Glomerular visceral epithelial cell (primary cell): ENCODE data around the gene SLX1B.
"Not testable (repeated sequence)": the region's sequence is repeated elsewhere in the genome, so short reads cannot be mapped to it uniquely, and the experiment has no call there.

ENCODE experiments used
- DNase-seq: peaks from one replicate; pipeline ENCODE4 v3.0.0-alpha.2; 2016; ENCODE audit errors: extremely low spot score

The SLX1B gene

DNA sequence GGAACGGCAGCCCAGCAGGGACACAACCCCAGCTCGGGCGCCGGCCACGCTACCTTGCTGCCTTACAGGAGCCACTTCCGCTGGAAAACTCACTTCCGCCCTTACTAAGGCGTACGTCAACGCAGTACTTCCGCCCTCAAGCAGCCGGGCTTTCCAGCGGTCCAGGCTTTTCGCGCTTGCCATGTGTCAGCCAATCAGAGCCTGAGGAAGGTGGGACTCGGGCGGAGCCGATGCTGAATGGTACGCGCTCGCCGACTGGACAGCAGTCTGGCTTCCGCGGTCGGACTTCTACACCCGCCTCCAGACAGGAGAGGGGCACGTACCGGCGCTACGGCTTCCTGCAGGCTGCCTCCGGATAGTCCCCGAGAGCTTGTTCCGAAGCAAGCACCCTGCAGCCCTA lies at the start of gene SLX1B, which contains the start of gene BOLA2:
Gene SLX1B (plus strand): TSS at position 265 of the 400 bp plus-strand sequence.
Gene BOLA2 (minus strand): TSS at position 83 of the 400 bp plus-strand sequence. CDS start 98 bp downstream, outside the sequence.
- not testable (repeated sequence) for DNase-seq

DNA sequence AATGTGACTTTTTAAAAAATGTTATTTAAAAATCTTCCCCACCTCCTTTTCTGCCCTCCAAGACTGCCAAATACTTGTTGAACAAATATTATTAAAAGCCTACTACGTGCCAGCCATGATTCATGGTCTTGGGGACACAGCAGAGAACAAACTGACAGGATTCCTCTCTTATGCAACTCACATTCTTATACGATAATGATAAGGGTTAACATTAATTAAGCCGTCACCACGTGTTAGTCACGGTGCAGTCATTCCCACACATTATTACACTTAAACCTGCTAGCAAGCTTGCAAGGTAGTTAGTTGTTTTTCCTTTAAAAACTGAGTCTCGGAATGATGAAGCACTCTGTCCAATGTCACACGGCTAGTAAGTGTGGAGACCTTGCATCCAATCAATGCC lies 49.1 kb upstream of the SLX1B start:
- peak; percentile 6 for DNase-seq

DNA sequence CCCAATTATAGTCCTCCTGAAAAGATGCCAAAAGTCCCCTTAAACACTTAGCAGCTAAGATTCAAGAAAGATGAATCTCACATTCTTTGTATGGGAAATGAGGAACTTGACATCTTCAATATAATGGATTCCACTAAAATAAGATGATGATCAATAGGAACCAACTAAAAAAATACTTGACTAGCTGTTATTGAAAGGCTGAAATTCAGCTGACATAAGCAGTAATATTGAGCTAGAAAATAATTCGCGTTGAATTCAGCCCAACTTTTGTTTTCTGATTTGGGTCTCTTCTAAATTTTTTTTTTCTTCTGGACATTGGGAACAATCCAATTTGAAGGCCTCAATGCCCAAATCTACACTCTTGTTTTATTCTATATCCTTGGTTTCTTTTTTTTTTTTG lies 30.7 kb upstream of the SLX1B start:
- DNase-seq: not testable (repeated sequence)

DNA sequence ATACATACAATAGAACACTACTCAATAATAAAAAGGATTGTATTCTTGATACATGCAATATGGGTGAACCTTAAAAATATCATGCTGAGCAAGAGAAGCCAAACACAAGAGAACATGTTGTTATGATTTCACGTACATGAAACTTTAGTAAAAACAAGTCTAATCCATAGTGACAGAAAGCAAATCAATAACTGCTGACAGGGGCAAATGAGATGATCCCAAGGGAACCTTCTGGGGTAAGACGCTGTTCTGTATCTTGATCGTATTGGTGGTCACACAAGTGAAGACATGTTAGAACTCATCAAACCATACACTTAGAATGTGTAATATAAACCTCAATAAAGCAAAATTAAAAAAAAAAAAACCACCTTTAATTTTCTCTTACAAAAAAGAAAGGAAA lies 28.9 kb upstream of the SLX1B start:
- DNase-seq: not testable (repeated sequence)

DNA sequence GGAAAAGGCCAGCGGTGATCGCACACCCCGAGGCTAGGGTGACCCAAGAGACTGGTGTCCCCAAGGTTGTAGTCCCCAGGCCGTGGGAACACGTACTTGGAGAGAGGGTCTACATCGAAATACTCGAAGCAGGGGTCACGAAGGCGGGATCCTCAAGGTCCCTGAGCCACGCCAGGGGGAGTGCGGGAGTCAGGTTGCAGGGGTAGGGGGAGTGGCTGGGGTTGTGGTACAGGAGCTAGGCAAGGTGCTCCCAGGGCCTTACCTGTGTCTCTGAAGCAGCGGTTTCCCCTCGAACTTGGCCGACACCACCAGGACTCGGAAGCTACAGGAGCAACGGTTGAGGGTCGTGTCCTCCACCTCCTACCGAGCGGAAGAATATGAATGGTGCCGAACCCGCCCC lies 579 bp upstream of the SLX1B start:
- DNase-seq: not testable (repeated sequence)

DNA sequence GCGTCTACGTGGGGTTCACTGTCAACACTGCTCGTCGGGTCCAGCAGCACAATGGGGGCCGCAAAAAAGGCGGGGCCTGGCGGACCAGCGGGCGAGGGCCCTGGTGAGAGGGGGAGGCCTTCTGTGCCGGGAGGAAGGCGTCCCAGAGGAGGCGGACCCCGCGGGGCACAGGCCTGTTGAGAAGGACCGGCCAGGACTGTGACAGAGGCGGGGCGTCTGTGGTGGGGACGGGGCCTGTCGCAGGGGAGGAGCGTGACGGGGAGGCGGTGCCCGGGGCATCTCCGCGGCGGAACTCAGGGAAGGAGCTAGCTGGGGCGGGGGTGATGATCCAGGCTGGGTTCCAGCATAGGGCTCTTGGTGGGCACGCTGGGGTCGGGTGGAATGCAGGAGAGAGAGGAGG lies 495 bp downstream of the SLX1B start:
- DNase-seq: not testable (repeated sequence)

DNA sequence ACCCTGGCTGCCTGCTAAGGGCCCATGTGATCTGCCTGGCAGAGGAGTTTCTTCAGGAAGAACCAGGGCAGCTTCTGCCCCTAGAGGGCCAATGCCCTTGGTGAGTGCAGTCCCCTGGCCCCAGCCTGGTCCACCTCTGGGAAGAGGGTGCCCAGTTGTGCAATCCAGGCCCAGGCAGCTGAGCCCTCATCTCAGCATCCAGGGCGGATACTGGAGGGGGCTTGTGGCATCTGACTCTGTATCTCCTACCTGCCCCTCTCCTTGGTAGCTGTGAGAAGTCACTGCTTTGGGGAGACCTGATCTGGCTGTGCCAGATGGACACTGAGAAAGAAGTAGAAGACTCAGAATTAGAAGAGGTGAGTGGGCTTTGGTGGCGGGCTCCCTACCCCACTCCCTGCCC lies 3.3 kb downstream of the SLX1B start:
- not testable (repeated sequence) for DNase-seq

DNA sequence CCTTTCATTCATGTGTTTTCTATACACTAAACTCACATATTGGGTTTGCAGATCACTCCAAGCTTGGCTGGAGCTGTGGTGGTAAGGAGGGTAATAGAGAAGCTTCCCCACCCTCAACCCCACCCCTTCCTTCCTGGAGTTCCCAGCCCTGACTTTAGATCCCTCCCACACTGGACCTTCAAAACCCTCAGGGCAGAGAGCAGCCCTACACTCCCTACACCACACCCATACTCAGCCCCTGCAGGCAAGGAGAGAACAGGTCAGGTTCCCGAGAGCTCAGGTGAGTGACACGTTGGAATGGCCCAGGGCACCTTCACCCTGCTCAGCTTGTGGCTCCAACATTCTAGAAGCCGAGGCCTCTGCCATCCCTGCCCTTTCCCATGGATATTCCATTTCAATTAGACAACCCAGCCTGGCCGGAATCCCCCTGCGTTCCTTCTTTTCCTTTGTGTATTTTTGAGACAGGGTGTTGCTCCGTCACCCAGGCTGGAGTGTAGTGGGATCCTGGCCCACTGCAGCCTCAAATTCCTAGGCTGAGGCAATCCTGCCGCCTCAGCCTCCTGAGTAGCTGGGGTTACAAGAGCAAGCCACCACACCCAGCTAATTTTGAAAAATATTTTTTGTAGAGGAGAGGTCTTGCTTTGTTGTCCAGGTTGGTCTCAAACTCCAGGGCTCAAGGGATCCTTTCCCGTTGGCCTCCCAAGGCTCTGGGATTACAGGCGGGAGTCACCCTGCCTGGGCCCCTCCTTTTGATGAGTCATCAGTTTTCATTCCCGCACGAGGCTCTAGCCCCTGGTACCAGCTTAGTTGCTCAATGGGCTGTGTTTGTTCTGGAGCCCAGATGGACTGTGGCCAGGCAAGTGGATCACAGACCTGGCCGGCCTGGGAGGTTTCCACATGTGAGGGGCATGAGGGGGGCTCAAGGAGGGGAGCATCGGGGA lies 5.6 kb downstream of the SLX1B start, which contains the start of gene SULT1A4:
Gene SULT1A4 (plus strand): TSS at position 208 of the 941 bp plus-strand sequence. CDS start 1,473 bp downstream, outside the sequence.
- not testable (repeated sequence) for DNase-seq

DNA sequence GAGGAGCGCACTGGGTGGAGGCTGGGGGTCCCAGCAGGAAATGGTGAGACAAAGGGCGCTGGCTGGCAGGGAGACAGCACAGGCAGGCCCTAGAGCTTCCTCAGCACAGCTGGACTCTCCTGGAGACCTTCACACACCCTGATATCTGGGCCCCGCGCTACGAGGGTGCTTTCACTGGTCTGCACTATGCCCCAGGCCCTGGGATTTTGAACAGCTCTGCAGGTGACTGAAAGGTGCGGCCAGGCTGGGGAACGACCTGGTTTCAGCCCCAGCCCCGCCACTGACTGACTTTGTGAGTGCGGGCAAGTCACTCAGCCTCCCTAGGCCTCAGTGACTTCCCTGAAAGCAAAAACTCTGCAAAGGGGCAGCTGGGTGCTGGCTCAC lies 6.3 kb downstream of the SLX1B start:
- not testable (repeated sequence) for DNase-seq

DNA sequence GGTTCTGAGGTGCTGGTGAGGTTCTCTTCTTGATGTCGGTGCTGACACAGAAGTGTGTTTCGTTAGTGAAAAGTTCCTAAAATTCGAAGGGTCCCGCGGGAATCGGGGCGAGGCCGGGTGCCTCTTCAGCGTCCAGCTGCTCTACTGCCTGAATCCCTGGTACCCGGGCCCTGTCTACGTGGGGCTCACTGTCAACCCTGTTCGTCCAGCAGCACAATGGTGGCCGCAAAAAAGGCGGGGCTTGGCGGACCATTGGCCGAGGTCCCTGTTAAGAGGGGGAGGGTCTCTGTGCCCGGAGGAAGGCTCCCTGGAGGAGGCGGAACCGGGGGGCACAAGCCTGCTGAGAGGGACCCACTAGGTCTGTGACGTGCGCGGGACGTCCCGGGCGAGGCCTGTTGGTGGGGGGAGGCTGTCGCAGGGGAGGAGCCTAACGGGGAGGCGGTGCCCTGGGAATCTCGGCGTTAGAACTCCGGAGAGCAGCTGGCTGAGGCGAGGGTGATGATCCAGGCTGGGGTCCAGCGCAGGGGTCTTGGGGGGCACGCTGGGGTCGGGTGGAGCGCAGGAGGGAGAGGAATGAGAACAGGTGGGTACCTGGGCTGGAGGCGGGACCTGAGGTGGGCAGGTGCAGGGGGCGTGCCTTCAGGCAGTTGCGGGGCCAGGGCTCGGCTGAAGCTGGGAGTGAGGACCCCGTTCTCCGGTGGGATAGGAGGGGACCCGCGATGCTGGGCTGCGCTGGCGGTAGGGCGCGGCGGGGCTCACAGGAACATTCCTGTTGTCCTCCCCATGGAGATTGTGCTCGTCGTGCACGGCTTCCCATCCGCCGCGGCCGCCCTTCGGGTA lies 11.9 kb downstream of the SLX1B start:
- not testable (repeated sequence) for DNase-seq

DNA sequence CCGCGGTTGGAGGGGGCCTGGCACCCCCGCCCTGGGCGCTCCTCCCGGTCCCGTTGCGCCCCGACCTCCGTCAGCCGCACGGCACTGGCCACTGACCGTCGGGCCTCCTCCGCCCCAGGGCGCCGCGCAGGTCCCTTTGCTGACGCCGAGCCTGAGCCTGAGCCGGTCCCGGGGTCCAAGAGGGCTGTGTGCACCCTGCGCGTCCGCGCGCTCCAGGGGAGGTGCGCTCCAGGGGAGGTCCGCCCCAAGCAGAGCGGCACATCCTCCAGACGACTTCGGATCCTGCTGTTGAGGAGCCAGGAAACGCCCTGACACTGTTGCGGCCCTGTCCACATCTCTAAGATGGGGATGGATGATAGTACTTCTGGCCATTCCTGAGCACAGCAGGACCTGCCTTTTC lies 12.6 kb downstream of the SLX1B start:
- DNase-seq: not testable (repeated sequence)

DNA sequence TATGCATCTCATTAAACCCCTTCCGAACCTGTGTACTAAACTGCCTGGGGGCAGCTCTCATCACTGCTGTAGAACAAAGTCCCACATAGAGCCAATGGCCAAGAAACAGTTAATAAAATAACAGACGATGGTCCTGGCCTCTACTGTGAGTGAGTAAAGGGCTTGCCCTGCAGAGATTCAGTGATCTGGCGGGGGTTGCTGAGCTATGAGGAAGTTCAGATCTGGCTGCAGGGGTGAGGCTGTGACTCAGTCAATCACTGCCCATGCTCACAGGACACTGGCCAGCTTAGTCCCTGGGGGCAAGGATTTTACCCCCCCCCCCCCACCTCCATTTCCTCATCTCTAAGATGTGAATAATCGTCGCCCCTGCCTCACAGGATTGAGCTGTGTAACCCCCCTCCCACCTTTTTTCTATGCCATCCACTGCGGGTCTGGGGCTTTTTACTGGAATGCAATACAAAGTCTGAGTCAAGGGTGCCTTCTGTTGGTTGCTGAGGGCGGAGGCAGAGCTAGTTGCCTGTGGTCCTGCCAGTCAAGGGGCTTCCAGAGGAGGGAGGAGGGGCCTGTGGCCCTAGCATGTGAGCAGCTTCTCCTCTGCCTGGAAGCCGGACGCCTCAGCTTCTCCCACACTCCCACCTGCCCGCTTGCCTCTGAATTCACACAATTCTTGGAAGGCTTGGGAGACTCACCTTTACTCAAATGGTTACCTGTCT lies 13.5 kb downstream of the SLX1B start:
- not testable (repeated sequence) for DNase-seq

DNA sequence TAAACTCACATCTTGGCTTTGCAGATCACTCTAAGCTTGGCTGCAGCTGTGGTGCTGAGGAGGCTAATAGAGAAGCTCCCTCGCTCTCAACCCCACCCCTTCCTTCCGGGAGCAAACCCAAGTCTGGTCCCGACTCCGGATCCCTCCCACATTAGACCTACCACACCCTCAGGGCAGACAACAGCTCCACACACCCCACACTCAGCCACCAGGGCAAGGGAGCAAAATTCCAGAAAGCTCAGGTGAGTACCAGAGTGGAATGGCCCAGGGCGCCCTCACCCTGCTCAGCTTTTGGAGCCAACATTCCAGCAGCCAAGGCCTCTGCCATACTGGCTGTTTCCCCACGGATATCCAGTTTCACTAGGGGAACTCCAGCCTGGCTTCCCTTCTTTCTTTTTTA lies 15.3 kb downstream of the SLX1B start:
- not testable (repeated sequence) for DNase-seq

DNA sequence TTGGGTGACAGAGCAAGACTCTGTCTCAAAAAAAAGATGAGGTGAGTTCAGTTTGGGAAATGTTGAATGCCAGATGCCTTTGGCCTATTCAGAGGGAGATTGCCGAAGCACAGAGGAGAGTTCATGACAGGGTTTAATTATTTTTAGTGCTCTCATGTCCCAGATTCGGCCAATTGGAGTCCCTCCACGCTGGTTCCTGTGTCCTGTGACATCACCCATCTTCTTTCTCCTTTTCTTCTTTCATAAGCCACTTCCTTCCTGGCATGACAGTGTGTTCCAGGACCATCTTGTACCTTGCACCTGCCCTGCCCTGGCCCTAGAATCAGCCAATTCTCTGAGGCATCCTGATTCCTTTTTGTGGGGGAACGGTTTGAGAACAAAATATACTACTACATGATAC lies 17.7 kb downstream of the SLX1B start:
- not testable (repeated sequence) for DNase-seq

DNA sequence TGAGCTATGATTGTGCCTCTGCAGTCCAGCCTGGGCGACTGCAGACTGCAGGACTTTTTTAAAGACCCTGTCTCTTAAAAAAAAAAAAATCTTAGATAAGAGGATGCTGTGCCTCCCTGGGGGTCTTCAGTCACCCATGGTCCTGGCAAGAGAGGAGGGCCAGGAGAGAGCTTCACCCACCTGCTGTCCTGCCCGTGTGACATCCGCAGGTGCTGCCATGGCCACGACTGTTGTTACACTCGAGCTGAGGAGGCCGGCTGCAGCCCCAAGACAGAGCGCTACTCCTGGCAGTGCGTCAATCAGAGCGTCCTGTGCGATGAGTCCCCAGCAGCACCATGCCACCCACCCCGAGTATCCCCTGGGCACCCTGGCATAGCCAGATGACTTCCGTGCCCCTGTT lies 27.9 kb downstream of the SLX1B start:
- not testable (repeated sequence) for DNase-seq

DNA sequence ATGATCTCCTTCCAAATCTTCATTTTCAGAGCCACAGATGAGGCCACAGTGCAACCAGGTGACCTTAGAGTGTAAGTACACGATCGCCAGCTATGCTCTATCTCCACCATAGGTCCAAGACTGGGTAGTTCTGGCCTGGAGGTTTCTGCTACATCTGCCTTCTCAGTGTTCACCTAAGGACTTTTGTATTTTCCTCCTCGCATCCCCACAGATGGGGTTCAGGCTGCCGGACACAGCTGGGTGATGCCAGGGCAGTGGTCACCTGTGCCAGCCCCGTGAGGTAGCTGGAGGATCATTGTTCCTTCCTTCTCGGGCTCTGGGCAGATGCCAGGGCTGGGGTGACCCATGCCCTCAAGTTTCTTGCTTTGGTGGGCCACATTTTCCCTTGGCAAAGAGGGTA lies 52.0 kb downstream of the SLX1B start, which contains the start of gene NPIPB12:
Gene NPIPB12 (minus strand): TSS at position 101 of the 400 bp plus-strand sequence.
- DNase-seq: not testable (repeated sequence)
